Stimulated activated CD4-positive, alpha-beta T cell treated with anti-CD3 and anti-CD28 coated beads, Interleukin-15, amount 100 ng/mL, for 24 hours (primary cell): ENCODE measurements around the gene NCAPH2.
"Not testable (repeated sequence)": the region's sequence is repeated elsewhere in the genome, so short reads cannot be mapped to it uniquely, and the experiment has no call there.

Source experiments
- DNase-seq: peaks from one replicate; pipeline ENCODE4 v3.0.0-alpha.2; 2020

NCAPH2 gene

GRCh38 chr22:50520184-50520583 lies 12.2 kb downstream of the NCAPH2 start:
- not testable (repeated sequence) for DNase-seq

- DNase-seq: no peak
Observed at GRCh38 chr22:50520826-50521453, 12.9 kb downstream of the NCAPH2 start.

DNA sequence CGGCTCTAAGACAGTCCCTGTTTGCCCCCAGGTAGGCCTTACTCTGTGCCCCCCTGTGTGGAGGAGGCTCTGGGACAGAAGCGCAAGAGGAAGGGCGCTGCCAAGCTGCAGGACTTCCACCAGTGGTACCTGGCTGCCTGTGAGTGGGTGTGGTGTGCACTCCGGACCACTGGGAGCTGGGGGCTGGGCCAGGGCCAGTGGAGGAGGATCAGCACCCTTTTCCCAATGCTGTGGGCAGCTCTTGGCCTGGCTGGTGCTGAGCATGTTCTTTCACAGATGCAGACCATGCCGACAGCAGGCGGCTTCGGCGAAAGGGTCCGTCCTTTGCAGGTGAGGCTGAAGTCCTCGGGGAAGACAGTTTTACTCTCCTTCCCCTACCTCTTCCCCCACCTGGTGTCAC lies 13.7 kb downstream of the NCAPH2 start:
- no peak for DNase-seq

DNA sequence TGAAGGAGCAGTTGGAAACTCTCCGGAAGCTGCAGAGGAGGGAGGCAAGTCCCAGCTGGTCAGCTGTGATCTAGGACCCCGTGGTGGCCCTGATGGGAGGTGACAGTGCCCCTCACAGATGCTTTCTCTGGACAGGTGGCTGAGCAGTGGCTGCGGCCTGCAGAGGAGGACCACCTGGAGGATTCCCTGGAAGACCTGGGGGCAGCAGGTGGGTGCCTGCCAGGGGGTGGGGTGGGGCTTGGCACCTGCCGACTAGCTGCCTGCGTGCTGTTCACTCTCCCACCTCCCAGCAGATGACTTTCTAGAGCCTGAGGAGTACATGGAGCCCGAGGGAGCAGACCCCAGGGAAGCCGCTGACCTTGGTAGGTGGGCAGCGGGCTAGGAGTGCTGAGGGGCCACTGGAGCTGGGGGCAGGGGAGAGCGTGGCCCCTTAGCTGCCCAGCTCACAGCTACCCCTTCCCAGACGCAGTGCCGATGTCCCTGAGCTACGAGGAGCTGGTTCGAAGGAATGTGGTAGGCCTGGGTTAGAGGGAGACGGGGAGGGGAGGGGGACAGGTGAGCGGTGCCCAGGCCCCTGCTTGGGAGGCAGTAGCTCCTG lies 14.3 kb downstream of the NCAPH2 start:
- no peak for DNase-seq

- DNase-seq: no peak
Observed at GRCh38 chr22:50522806-50523438, 14.9 kb downstream of the NCAPH2 start.

DNA sequence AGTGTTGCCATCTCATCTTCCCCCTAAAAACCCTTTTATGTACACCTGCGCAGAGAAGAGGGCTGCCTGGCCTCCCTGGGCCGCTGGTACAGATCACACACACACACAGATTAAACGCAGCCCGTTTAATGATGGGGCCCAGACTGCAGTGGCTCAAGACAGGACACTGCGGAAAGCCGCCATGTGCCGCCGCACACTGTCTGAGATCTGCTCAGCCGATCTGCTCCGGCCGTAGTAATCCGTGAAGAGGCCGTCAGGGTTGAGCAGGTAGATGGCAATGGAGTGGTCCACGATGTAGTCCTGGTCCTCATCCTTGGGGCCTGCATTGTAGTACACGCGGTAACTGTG lies 15.4 kb downstream of the NCAPH2 start:
- no peak for DNase-seq

- DNase-seq: no peak
Observed at GRCh38 chr22:50523806-50524675, 16.0 kb downstream of the NCAPH2 start.

DNA sequence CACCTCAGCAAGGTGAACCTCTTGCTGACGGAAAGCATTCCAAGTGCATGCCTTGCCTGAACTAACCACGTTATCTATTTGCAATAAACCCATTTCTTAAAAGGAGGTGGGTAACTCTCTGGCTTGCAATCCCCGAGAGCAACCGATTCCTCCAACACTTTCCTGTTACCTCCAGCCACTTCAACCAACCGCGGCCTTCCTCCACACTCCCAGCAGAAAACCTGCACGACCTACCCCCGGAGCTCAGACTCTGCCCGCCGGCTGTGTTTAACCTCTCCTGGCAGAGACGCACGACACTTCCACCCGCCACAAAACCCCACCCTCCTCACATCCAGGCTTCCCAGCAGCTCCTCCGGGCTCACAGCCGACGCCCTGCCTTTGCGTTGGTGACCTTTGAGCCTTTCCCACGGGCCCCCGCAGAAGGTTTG lies 16.7 kb downstream of the NCAPH2 start:
- no peak for DNase-seq

- DNase-seq: peak; percentile 99
Observed at GRCh38 chr22:50525104-50525857, 17.3 kb downstream of the NCAPH2 start, which contains the start of gene SCO2. SCO2 (minus strand) TSS chr22:50525598; CDS start chr22:50524411, 1,187 bp downstream.

GRCh38 chr22:50525858-50526107 lies 17.8 kb downstream of the NCAPH2 start:
- DNase-seq: no peak

GRCh38 chr22:50526108-50526833 lies 18.2 kb downstream of the NCAPH2 start:
- DNase-seq: peak; percentile 94

DNA sequence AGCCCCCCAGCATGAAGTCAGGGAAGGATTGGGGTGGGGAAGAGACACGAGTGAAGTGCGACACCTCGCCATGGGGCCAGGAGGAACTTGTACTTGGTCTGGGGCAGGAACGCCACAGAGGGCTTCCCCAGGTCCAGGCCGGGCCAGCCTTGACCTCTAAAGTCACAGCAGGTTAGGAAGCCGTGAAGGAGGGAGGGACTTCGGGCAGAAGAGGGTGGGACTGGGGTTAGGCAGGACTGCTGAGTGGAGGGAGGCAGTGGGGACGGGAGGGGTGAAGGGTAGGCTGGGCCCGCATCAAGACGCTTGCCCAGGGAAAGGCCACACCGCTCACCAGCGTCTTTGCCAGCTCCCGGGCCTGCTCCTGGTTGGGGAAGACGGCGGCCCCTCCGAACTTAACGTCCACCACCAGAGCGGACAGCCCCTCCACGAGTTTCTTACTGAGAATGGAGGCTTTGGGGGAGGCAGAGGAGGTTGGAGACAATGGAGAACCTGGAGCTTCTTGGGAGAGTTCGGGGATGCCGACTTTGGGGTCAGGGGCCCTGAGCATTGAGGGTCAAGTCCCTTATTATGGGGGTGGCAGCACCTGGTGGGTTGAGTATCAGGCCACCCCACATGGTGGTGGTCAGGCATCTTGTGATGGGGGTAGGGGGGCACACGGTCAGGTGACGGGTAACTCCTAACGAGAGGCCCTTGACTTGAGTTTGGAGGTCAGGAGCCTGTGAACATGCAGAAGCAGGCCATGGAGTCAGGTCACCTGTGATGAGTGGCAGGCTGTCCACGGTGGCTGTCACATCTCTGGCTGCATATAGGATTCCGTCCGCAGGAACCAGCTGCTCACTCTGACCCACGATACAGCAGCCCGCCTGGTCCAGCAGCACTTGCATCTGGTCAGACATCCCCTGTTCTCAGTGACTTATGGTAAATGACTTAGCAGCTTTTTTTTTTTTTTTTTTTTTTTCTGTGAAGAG lies 19.1 kb downstream of the NCAPH2 start:
- DNase-seq: peak; percentile 74

GRCh38 chr22:50527921-50528681 lies 20.1 kb downstream of the NCAPH2 start:
- no peak for DNase-seq

DNA sequence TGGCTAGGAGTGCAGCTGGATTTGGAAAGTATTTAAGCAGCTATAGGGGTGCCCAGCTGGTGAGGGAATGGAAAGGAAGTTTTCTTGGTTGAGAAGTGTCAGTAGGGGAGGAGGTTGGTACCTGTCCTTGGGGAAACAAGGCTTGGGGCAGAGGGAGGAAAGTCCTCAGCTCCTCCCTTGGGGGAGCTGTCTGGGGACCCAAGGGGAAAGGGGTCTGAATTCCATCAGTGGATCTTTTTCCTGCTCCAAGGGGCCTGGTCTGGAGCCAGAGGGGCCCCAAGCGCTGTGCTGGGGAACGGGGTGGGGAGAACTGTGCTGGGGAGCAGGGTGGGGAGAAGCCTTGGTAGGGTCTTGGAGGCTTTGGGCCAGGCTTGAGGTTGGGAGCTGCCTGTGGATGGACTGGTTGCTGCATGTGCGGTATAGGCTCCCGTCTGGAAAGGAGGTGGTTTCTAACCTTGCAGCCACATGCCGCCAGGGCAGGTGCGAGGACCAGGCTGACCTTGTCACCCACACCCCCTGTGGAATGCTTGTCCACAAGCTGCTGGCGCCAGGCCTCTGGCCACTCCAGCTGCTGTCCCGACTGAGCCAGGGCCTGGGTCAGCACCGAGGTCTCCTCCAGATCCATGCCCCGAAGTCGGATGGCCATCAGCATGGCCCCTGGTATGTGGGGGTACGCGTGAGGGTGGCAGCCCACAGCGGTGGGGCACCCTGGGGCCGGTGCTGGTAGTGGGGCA lies 20.8 kb downstream of the NCAPH2 start:
- DNase-seq: peak; percentile 28

- DNase-seq: no peak
Observed at GRCh38 chr22:50529416-50529896, 21.4 kb downstream of the NCAPH2 start.

DNA sequence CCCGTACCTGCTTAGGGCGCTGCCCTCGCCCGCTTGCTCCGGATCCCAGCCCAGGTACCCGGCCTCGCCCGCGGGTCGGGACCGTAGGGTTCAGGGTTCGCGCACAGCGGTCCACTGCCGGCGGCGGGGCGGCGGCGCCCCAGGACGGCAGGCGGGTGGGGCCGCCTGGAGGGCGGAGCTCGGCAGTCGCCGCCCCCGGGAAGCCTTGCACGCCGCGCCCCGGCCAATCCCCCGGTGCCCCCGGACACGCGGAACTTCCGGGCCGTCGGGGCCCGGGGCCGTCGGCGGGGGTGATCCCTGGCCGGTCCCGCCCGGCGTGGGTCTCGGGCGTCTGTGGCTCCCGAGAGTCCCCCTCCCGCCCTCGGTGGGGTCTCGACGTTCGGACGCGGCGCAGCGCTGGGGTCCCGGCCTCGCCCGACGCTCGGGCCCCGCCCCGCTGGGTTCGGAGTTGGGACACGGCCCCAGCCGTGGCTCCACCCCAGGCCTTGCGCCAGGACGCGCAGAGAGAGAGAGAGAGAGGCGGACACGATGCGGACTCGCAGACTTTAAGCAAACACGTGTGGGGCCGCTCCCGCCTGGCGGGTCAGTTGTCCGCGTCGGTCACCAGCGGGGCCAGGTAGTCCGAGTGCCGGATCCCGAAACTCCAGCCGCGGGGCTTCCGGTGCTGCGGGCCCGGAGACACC lies 22.0 kb downstream of the NCAPH2 start, which contains the start of gene TYMP:
Gene TYMP, minus strand, starts transcription at position 116 of the 683 bp plus-strand sequence. CDS start 303 bp downstream, outside the sequence.
- DNase-seq: peak; percentile 84

DNA sequence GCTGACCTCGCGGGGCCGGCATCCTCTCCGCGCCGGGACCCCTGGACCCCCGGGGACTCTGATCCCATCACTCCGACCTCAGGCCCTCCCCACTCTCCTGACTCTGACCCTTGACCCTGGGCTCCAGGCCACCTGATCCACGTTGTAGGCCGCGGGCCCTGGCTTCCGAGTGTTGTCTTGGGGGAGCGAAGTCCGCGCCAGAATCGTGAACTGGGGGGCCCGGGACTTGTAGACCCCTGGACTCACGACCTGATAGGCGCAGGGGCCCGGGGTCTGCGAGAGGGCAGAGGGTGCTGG lies 22.5 kb downstream of the NCAPH2 start:
- DNase-seq: no peak

- peak; percentile 90 for DNase-seq
Observed at GRCh38 chr22:50530877-50531545, 23.0 kb downstream of the NCAPH2 start.
